Parathyroid adenoma (tissue), 2 donors: ENCODE data around the gene HDAC2.
"Not testable (repeated sequence)": the region's sequence is repeated elsewhere in the genome, so short reads cannot be mapped to it uniquely, and the experiment has no call there.

Source experiments
- H2AFZ ChIP-seq: fragments of 300-600 bp; sonication (generic); one replicate; pipeline ENCODE4 v1.7.0; 2017; ENCODE audit warnings: antibody characterized with exemption, mild to moderate bottlenecking
- H3K27ac ChIP-seq: fragments of 300-600 bp; sonication (generic); one replicate; pipeline ENCODE4 v1.7.0; 2017
- H3K27me3 ChIP-seq: fragments of 300-600 bp; sonication (generic); one replicate; pipeline ENCODE4 v1.7.0; 2017; ENCODE audit warnings: low read length; ENCODE audit not compliant: control insufficient read depth, insufficient read depth
- H3K36me3 ChIP-seq: fragments of 300-600 bp; sonication (generic); one replicate; pipeline ENCODE4 v1.7.0; 2017; ENCODE audit warnings: low read length; ENCODE audit not compliant: control insufficient read depth, insufficient read depth
- H3K4me1 ChIP-seq: fragments of 300-600 bp; sonication (generic); one replicate; pipeline ENCODE4 v1.7.0; 2017; ENCODE audit warnings: control low read depth
- H3K4me2 ChIP-seq: fragments of 300-600 bp; sonication (generic); one replicate; pipeline ENCODE4 v1.7.0; 2017; ENCODE audit warnings: low read length
- H3K4me3 ChIP-seq: fragments of 300-600 bp; sonication (generic); one replicate; pipeline ENCODE4 v1.7.0; 2017; ENCODE audit warnings: low read depth, low read length
- H3K79me2 ChIP-seq: fragments of 300-600 bp; sonication (generic); one replicate; pipeline ENCODE4 v1.7.0; 2017; ENCODE audit warnings: control low read depth
- H3K9ac ChIP-seq: fragments of 300-600 bp; sonication (generic); one replicate; pipeline ENCODE4 v1.7.0; 2017; ENCODE audit warnings: mild to moderate bottlenecking
- H3K9me3 ChIP-seq: fragments of 300-600 bp; sonication (generic); one replicate; pipeline ENCODE4 v1.7.0; 2017; ENCODE audit warnings: low read length; ENCODE audit not compliant: control insufficient read depth
- CTCF ChIP-seq: fragments of 300-600 bp; sonication (generic); IDR thresholded peaks from one replicate; pipeline ENCODE4 v1.7.0; 2017; ENCODE audit warnings: antibody characterized with exemption, mild to moderate bottlenecking
- donor health status: primary hyperparathyroidism.

Gene HDAC2

GRCh38 chr6:113970805-113971676, at the start of gene HDAC2:
Gene HDAC2, minus strand, starts transcription at chr6:113971148. Its CDS starts 240 bp downstream, at chr6:113970908.
- Histone ChIP-seq H3K4me2 (peak within 1 kb of the TSS; percentile 74), H3K9ac (peak within 1 kb of the TSS; percentile 75), H3K4me1 (peaks cover 11% of the 10 kb centered on the region), H3K9me3 (no peaks in the 10 kb centered on the region), H3K27ac (peak within 1 kb of the TSS; percentile 83), H3K36me3 (no peaks in the 10 kb centered on the region), H3K27me3 (no peaks in the 10 kb centered on the region), H3K4me3 (peak within 1 kb of the TSS; percentile 99), H2AFZ (peak within 1 kb of the TSS; percentile 90), H3K79me2 (peaks cover 38% of the 10 kb centered on the region)
- no peak for TF ChIP-seq CTCF

GRCh38 chr6:114020196-114020595, 49.2 kb upstream of the HDAC2 start:
- no peak overlapping the region for H2AFZ ChIP-seq
- H3K79me2 ChIP-seq = no peaks in the 10 kb centered on the region
- H3K4me3 ChIP-seq = no peak overlapping the region
- H3K27ac ChIP-seq = no peak overlapping the region
- H3K27me3 ChIP-seq = no peaks in the 10 kb centered on the region
- TF ChIP-seq CTCF = no peak
- no peaks in the 10 kb centered on the region for H3K36me3 ChIP-seq
- H3K4me2 ChIP-seq = no peak overlapping the region
- no peak overlapping the region for H3K9ac ChIP-seq
- H3K4me1 ChIP-seq = no peaks in the 10 kb centered on the region
- no peaks in the 10 kb centered on the region for H3K9me3 ChIP-seq

- not testable (repeated sequence) for H3K27me3 ChIP-seq, H3K9me3 ChIP-seq, H3K9ac ChIP-seq, H3K4me1 ChIP-seq, H3K36me3 ChIP-seq, H2AFZ ChIP-seq, H3K79me2 ChIP-seq, H3K4me2 ChIP-seq, H3K4me3 ChIP-seq, H3K27ac ChIP-seq
Measured at GRCh38 chr6:114017146-114017545, 46.2 kb upstream of the HDAC2 start.

- H3K79me2 ChIP-seq, H3K9ac ChIP-seq, H3K4me3 ChIP-seq, H3K9me3 ChIP-seq, H3K27me3 ChIP-seq, H3K4me1 ChIP-seq, H2AFZ ChIP-seq, H3K36me3 ChIP-seq, H3K27ac ChIP-seq, H3K4me2 ChIP-seq: not testable (repeated sequence)
Measured at GRCh38 chr6:114014106-114014505, 43.2 kb upstream of the HDAC2 start.

- not testable (repeated sequence) for H3K4me1 ChIP-seq, H2AFZ ChIP-seq
Measured at GRCh38 chr6:114011486-114011885, 40.5 kb upstream of the HDAC2 start.

GRCh38 chr6:114010540-114010939, 39.6 kb upstream of the HDAC2 start:
- Histone ChIP-seq H3K4me3 (no peak overlapping the region), H3K36me3 (no peaks in the 10 kb centered on the region), H3K27ac (no peak overlapping the region), H2AFZ (no peak overlapping the region), H3K4me2 (no peak overlapping the region), H3K79me2 (no peaks in the 10 kb centered on the region), H3K9me3 (no peaks in the 10 kb centered on the region), H3K4me1 (no peaks in the 10 kb centered on the region), H3K9ac (no peak overlapping the region), H3K27me3 (no peaks in the 10 kb centered on the region)
- TF ChIP-seq CTCF = no peak

More at GRCh38 chr6:114011486-114011885, 40.5 kb upstream of the HDAC2 start:
- H3K4me3 ChIP-seq, H3K27me3 ChIP-seq, H3K36me3 ChIP-seq, H3K79me2 ChIP-seq, H3K4me2 ChIP-seq, H3K9ac ChIP-seq, H3K27ac ChIP-seq, H3K9me3 ChIP-seq: not testable (repeated sequence)
